Measurements from ENCODE around the gene ABT1. TPM values are rescaled to one million over a fixed set of nuclear protein-coding genes. Genes with fewer than 3 reads are reported as not detected.

Gene ABT1
- total RNA-seq, 1 donor from 2014 or later, result 26.3 TPM

- peaks cover 25% of the 10 kb centered on the region for H3K36me3 Mint-ChIP-seq (ENCODE audit: low read depth)
Measured at GRCh38 chr6:26627843-26628242, 31.1 kb downstream of the ABT1 start.

GRCh38 chr6:26629359-26629758 lies 32.6 kb downstream of the ABT1 start:
- Mint-ChIP-seq H3K27ac (ENCODE audit: unreplicated experiment) (no peak overlapping the region), H3K4me3 (no peak overlapping the region), H3K9me3 (peaks cover 16% of the 10 kb centered on the region), H3K4me1 (no peaks in the 10 kb centered on the region), H3K36me3 (ENCODE audit: low read depth) (peaks cover 38% of the 10 kb centered on the region), H3K27me3 (ENCODE audit: low read depth) (peaks cover 2% of the 10 kb centered on the region)
- DNase-seq (ENCODE audit: low read depth, low spot score), result no peak
- no peak for TF ChIP-seq CTCF (conservative IDR thresholded peaks at IDR 0.05)

More at GRCh38 chr6:26627843-26628242, 31.1 kb downstream of the ABT1 start:
- no peak for TF ChIP-seq CTCF (conservative IDR thresholded peaks at IDR 0.05)
- no peak for DNase-seq (ENCODE audit: low read depth, low spot score)
- no peak overlapping the region for H3K27ac Mint-ChIP-seq (ENCODE audit: unreplicated experiment)
- no peaks in the 10 kb centered on the region for H3K4me1 Mint-ChIP-seq
- H3K4me3 Mint-ChIP-seq, result no peak overlapping the region
- H3K27me3 Mint-ChIP-seq (ENCODE audit: low read depth), result peaks cover 2% of the 10 kb centered on the region
- peaks cover 16% of the 10 kb centered on the region for H3K9me3 Mint-ChIP-seq

- no peak for DNase-seq (ENCODE audit: low read depth, low spot score)
- H3K36me3 Mint-ChIP-seq (ENCODE audit: low read depth), result peaks cover 66% of the 10 kb centered on the region
- no peaks in the 10 kb centered on the region for H3K27me3 Mint-ChIP-seq (ENCODE audit: low read depth)
- no peak overlapping the region for H3K27ac Mint-ChIP-seq (ENCODE audit: unreplicated experiment)
- H3K4me1 Mint-ChIP-seq, result no peaks in the 10 kb centered on the region
- TF ChIP-seq CTCF (conservative IDR thresholded peaks at IDR 0.05), result no peak
- no peak overlapping the region for H3K4me3 Mint-ChIP-seq
- peaks cover 38% of the 10 kb centered on the region for H3K9me3 Mint-ChIP-seq
Measured at GRCh38 chr6:26640806-26641205, 44.1 kb downstream of the ABT1 start.

- H3K9me3 Mint-ChIP-seq, result peaks cover 35% of the 10 kb centered on the region
- H3K36me3 Mint-ChIP-seq (ENCODE audit: low read depth), result peaks cover 70% of the 10 kb centered on the region
- DNase-seq (ENCODE audit: low read depth, low spot score), result no peak
- no peaks in the 10 kb centered on the region for H3K4me1 Mint-ChIP-seq
- no peak overlapping the region for H3K27ac Mint-ChIP-seq (ENCODE audit: unreplicated experiment)
- no peak for TF ChIP-seq CTCF (conservative IDR thresholded peaks at IDR 0.05)
- H3K27me3 Mint-ChIP-seq (ENCODE audit: low read depth), result no peaks in the 10 kb centered on the region
- no peak overlapping the region for H3K4me3 Mint-ChIP-seq
Measured at GRCh38 chr6:26646074-26646473, 49.3 kb downstream of the ABT1 start.

Other genes with a start within 250 kb of the ABT1 start
- 9.6 and 12.5 TPM in 2 replicates for gene BTN3A2, start 231.8 kb upstream of the ABT1 start, total RNA-seq
- 24.5 and 25.0 TPM in 2 replicates for gene BTN2A2, start 213.8 kb upstream of the ABT1 start, total RNA-seq
- gene BTN3A1, start 194.7 kb upstream of the ABT1 start, total RNA-seq, result 12.7 and 13.8 TPM in 2 replicates
- gene BTN3A3, start 156.4 kb upstream of the ABT1 start, total RNA-seq, result 4.2 and 5.1 TPM in 2 replicates
- 25.2 and 25.8 TPM in 2 replicates for gene BTN2A1, start 139.0 kb upstream of the ABT1 start, total RNA-seq
- gene BTN1A1, start 96.7 kb upstream of the ABT1 start, total RNA-seq, result not detected in 2 replicates
- gene HMGN4, start 58.6 kb upstream of the ABT1 start, total RNA-seq, result 49.7 and 50.1 TPM in 2 replicates
- gene ZNF322, start 62.8 kb downstream of the ABT1 start, total RNA-seq, result 47.5 and 52.9 TPM in 2 replicates